Stomach (tissue), 9 donors: Measurements from ENCODE around the gene TMEM190. TPM values are rescaled to one million over a fixed set of nuclear protein-coding genes. Genes with fewer than 3 reads are reported as not detected.

Experiments
- DNase-seq, 2 donors: peaks; one replicate each; pipeline versions ENCODE4 v3.0.0 to v3.0.0-alpha.2; 2013 to 2019
- H3K27ac ChIP-seq, 5 donors: fragments of 200-600 bp in 4 of 5; sonication (generic) in 4 of 5; one replicate each; pipeline ENCODE4 v1.5.1; 2013 to 2019; ENCODE audit warnings: mild to moderate bottlenecking in 1 of 5, moderate library complexity in 1 of 5
- H3K27me3 ChIP-seq, 3 donors: fragments of 200-600 bp; sonication (generic); one replicate each; pipeline ENCODE4 v1.5.1; 2017 to 2019; ENCODE audit warnings: mixed run types in 1 of 3
- H3K36me3 ChIP-seq, 4 donors: fragments of 200-600 bp; sonication (generic); 1 replicate in 3 of 4; 2 replicates in 1 of 4; pipeline ENCODE4 v1.5.1; 2016 to 2019
- H3K4me1 ChIP-seq, 4 donors: fragments of 200-600 bp; sonication (generic); one replicate each; pipeline ENCODE4 v1.5.1; 2016 to 2019
- H3K4me3 ChIP-seq, 4 donors: fragments of 200-600 bp; sonication (generic) in 3 of 4; one replicate each; pipeline ENCODE4 v1.5.1; 2016 to 2019; ENCODE audit warnings: mild to moderate bottlenecking in 1 of 4
- H3K9me3 ChIP-seq, 4 donors: fragments of 200-600 bp; sonication (generic); one replicate each; pipeline ENCODE4 v1.5.1; 2016 to 2019
- EP300 ChIP-seq: sonication (generic); formaldehyde crosslinking; IDR thresholded peaks from one replicate; pipeline ENCODE4 v1.6.1; 2017; ENCODE audit warnings: antibody characterized with exemption
- POLR2A ChIP-seq, 4 donors: fragments of 450-650 bp; IDR thresholded peaks; one replicate each; pipeline ENCODE4 v1.6.1; 2016; ENCODE audit warnings: antibody characterized with exemption in 4 of 4, control low read depth in 2 of 4, mild to moderate bottlenecking in 1 of 4, moderate library complexity in 1 of 4
- POLR2AphosphoS5 ChIP-seq, 3 donors: sonication (generic); formaldehyde crosslinking; IDR thresholded peaks; one replicate each; pipeline ENCODE4 v1.6.1; 2016; ENCODE audit warnings: antibody characterized with exemption in 3 of 3
- WGBS, 5 donors: extraction: QIAGEN DNeasy Blood & Tissue Kit in 3 of 5; methylation state at CpG; one replicate each; pipeline versions ENCODE4 v1.1.5 to v1.1.7; 2013 to 2018; 5-methylcytosine and 5-hydroxymethylcytosine counted together
- intact Hi-C: fragments of 100-400 bp; cut with DNase I; formaldehyde crosslinking; loops from one replicate; pipeline ENCODE4 v1.15.1; 2023; ENCODE audit warnings: low total_unique reads
- polyA plus RNA-seq, 3 donors: library from polyadenylated mRNA; stranded (reverse); fragments of 200-250 nt; gene quantifications; one replicate each; pipeline ENCODE4 v1.2.3, GENCODE V29; 2013
- total RNA-seq, 5 donors: library from RNA; depleted of rRNA; stranded (reverse); fragments of >200 nt; gene quantifications; one replicate each; pipeline versions ENCODE4 v1.1.0 to v1.2.3, GENCODE V29; 2014 to 2016
- TF ChIP-seq, protein P1 (sequence below), 7 experiments: fragments of 450-650 bp in 4 of 7; fragments of 200-600 bp in 3 of 7; sonication (generic) in 3 of 7; IDR thresholded peaks; one replicate each; pipeline ENCODE4 v1.5.1; 2016 to 2019; ENCODE audit warnings: antibody characterized with exemption in 7 of 7, control low read depth in 2 of 7, mild to moderate bottlenecking in 1 of 7
- donor health status: healthy with polysubstance abuse.
- donor health status: Bipolar disorder and iron deficiency.
- donor health status: healthy.

TMEM190 gene
- total and polyA plus RNA-seq, 8 donors, result 0.68 to 1.3 TPM; not detected in 6

- TF ChIP-seq POLR2A (IDR thresholded peaks at IDR 0.05), result no peak
- no peak for TF ChIP-seq POLR2AphosphoS5 (IDR thresholded peaks at IDR 0.05)
- TF ChIP-seq EP300, result no peak
- TF ChIP-seq, protein P1, sequence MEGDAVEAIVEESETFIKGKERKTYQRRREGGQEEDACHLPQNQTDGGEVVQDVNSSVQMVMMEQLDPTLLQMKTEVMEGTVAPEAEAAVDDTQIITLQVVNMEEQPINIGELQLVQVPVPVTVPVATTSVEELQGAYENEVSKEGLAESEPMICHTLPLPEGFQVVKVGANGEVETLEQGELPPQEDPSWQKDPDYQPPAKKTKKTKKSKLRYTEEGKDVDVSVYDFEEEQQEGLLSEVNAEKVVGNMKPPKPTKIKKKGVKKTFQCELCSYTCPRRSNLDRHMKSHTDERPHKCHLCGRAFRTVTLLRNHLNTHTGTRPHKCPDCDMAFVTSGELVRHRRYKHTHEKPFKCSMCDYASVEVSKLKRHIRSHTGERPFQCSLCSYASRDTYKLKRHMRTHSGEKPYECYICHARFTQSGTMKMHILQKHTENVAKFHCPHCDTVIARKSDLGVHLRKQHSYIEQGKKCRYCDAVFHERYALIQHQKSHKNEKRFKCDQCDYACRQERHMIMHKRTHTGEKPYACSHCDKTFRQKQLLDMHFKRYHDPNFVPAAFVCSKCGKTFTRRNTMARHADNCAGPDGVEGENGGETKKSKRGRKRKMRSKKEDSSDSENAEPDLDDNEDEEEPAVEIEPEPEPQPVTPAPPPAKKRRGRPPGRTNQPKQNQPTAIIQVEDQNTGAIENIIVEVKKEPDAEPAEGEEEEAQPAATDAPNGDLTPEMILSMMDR (IDR thresholded peaks at IDR 0.05), result no peak
- Histone ChIP-seq H3K27ac (peak overlapping the region in 1 of 5 donors; percentile 31), H3K4me1 (peaks cover 20 to 56% (median 41%) of the 10 kb centered on the region in 4 donors), H3K36me3 (peaks cover 24 to 53% (median 47%) of the 10 kb centered on the region in 4 donors), H3K27me3 (no peaks in the 10 kb centered on the region), H3K9me3 (no peaks in the 10 kb centered on the region), H3K4me3 (no peak overlapping the region)
- no peak for DNase-seq
- 67 to 78% (median 70%) methylated on average over 17 to 18 of the region's 18 CpGs for WGBS, 5 donors
- intact Hi-C loops, result no loop called here
Measured at GRCh38 chr19:55391702-55392615, 15.3 kb downstream of the TMEM190 start.

DNA sequence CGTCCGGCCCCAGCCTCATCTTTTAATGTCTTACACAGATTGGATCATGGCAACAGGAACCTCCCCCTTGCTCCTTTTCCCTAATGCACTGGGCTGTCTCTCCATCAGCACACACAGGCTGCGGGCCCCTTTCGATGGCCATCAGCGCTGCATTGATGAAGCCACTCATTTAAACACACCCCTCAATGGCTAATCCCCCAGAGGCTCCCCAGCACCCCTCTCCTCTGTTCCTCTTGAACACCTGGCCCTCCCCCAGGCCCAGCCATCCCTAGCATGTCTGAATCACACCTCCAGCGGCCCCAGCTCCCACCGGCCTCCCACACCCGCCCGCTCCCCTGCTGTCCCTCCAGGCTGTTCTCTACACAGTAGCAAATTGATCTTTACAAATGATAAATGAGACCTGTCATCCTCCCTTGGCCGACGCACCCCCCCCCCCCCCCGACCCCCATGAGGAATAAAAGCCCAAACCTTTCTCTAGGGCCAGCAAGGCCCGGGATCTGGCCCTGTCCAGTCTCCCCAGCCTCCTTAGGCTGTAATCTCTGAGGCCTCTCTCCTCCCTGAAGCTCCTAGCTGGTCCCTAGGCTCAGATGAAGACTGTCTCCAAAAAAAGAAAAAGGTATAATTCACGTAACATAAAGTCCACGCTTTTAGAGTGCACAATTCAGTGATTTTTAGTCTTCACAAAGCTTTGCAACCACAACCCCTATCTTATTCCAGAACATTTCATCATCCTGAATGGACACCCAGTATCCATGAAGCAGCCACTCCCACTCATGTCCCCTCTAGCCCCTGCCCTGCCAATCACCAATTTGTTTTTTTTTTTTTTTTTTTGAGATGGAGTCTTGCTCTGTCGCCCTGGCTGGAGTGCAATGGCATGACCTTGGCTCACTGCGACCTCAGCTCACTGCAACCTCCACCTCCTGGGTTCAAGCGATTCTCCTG lies 16.5 kb downstream of the TMEM190 start:
- H3K36me3 ChIP-seq, result peaks cover 12 to 42% (median 37%) of the 10 kb centered on the region in 4 donors
- H3K27me3 ChIP-seq, result no peaks in the 10 kb centered on the region
- intact Hi-C loops, result no loop called here
- H3K9me3 ChIP-seq, result no peaks in the 10 kb centered on the region
- DNase-seq, result no peak
- no peak overlapping the region for H3K27ac ChIP-seq
- H3K4me3 ChIP-seq, result no peak overlapping the region
- H3K4me1 ChIP-seq, result peaks cover 9 to 45% (median 30%) of the 10 kb centered on the region in 4 donors
- WGBS, 5 donors, result 67 to 79% (median 72%) methylated on average over 17 to 18 of the region's 18 CpGs
- TF ChIP-seq, protein P1 (IDR thresholded peaks at IDR 0.05), result no peak
- TF ChIP-seq EP300 (no peak), POLR2AphosphoS5 (IDR thresholded peaks at IDR 0.05) (no peak), POLR2A (IDR thresholded peaks at IDR 0.05) (no peak)

DNA sequence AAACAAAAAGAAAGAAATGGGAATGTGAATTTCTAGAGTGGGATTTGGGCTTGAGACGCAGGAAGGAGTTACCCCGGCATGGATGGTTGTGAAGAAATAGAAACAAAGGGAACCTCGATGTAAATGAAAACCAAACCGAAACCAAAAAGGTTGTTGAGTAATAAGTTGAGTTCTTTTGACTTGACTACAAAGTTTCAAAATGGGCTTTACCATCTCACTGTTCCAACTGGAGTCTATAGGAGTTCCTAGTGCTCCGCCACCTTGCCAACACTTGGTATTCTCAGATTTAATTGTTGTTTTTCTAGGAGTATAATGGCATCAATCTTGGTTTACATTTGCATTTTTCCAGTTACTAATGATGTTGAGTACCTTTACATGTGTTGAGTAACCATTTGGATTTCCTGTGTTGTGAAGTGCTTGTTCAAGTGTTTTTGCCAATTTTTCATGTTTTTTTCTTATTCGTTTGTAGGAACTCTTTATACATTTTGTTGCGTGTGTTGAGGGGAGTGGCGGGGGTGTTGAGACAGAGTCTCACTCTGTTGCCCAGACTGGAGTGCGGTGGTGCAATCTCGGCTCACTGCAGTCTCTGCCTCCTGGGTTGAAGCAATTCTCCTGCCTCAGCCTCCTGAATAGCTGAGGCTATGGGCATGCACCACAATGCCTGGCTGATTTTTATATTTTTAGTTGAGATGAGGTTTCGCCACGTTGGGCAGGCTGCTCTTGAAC lies 21.7 kb downstream of the TMEM190 start:
- peaks cover 18 to 36% (median 32%) of the 10 kb centered on the region in 4 donors for H3K36me3 ChIP-seq
- no peak for TF ChIP-seq EP300
- TF ChIP-seq, protein P1 (IDR thresholded peaks at IDR 0.05), result no peak
- no peak for TF ChIP-seq POLR2A (IDR thresholded peaks at IDR 0.05)
- no peak for TF ChIP-seq POLR2AphosphoS5 (IDR thresholded peaks at IDR 0.05)
- no peak for DNase-seq
- 76 to 87% (median 83%) methylated on average over 12 of the region's 12 CpGs for WGBS, 5 donors
- H3K27ac ChIP-seq, result peak overlapping the region in 1 of 5 donors; percentile 29
- H3K9me3 ChIP-seq, result no peaks in the 10 kb centered on the region
- no peaks in the 10 kb centered on the region for H3K27me3 ChIP-seq
- H3K4me1 ChIP-seq, result no peaks in the 10 kb centered on the region
- no peak overlapping the region for H3K4me3 ChIP-seq
- intact Hi-C loops, result no loop called here
